Coronary artery (tissue), 2 donors: ENCODE data around the gene LSAMP.

ENCODE experiments used
- DNase-seq: peaks from one replicate; pipeline ENCODE4 v3.0.0-alpha.2; 2017; ENCODE audit warnings: low spot score
- H3K27ac ChIP-seq, 2 donors: fragments of 200-600 bp; sonication (generic); one replicate each; pipeline ENCODE4 v1.5.1; 2016 to 2019
- H3K4me3 ChIP-seq: fragments of 200-600 bp; sonication (generic); 2 replicates; pipeline ENCODE4 v1.5.1; 2016; ENCODE audit warnings: mild to moderate bottlenecking, moderate library complexity
- CTCF ChIP-seq: fragments of 200-600 bp; sonication (generic); IDR thresholded peaks from one replicate; pipeline ENCODE4 v1.5.1; 2019; ENCODE audit warnings: antibody characterized with exemption

The LSAMP gene

GRCh38 chr3:116391296-116392201, 53.7 kb downstream of the LSAMP start:
- no peak overlapping the region for H3K4me3 ChIP-seq
- no peak for TF ChIP-seq CTCF
- no peak for DNase-seq

GRCh38 chr3:116390318-116390717, 55.0 kb downstream of the LSAMP start:
- no peak for TF ChIP-seq CTCF
- Histone ChIP-seq H3K4me3 (no peak overlapping the region), H3K27ac (no peak overlapping the region)
- no peak for DNase-seq

More at GRCh38 chr3:116391296-116392201, 53.7 kb downstream of the LSAMP start:
- no peak overlapping the region for H3K27ac ChIP-seq

DNA sequence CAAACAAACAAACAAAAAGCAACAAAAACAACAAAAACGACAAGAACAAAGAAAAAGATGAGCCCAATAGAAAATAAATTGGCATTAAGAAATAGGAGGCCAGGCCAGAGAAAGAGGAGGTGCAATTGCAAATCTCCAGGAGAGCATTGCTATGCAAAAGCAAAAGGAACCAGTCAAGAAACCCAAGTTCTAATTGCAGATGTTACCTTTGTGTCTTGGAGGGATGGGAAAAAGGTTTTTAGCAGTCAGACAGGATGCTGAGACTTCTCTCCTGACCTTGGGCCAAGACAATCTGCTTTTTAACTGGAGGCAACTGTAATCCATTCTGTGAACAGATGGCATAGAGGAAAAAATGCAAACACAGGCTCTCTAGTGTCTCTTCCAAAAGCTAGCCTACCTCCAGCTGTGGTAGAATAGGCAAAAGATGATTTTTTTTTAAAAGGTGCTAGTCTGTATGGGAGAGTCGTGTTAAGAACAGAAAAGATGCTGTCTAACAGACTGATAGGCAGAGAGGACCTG, 56.4 kb downstream of the LSAMP start:
- Histone ChIP-seq H3K27ac (no peak overlapping the region), H3K4me3 (no peak overlapping the region)
- no peak for TF ChIP-seq CTCF
- DNase-seq, result no peak

- no peak overlapping the region for H3K27ac ChIP-seq
- H3K4me3 ChIP-seq, result no peak overlapping the region
- DNase-seq, result no peak
- TF ChIP-seq CTCF, result no peak
Observed at GRCh38 chr3:116386168-116386567, 59.1 kb downstream of the LSAMP start.

- DNase-seq, result no peak
- TF ChIP-seq CTCF, result no peak
- Histone ChIP-seq H3K4me3 (no peak overlapping the region), H3K27ac (no peak overlapping the region)
Observed at GRCh38 chr3:116384717-116385116, 60.6 kb downstream of the LSAMP start.

GRCh38 chr3:116378077-116378476, 67.2 kb downstream of the LSAMP start:
- TF ChIP-seq CTCF, result no peak
- DNase-seq, result no peak
- Histone ChIP-seq H3K27ac (no peak overlapping the region), H3K4me3 (no peak overlapping the region)

- DNase-seq, result no peak
- no peak overlapping the region for H3K27ac ChIP-seq
- H3K4me3 ChIP-seq, result no peak overlapping the region
- TF ChIP-seq CTCF, result no peak
Observed at GRCh38 chr3:116374901-116375300, 70.4 kb downstream of the LSAMP start.
